SK-N-SH (cell line): Measurements from ENCODE around the gene FAM110A.

ENCODE experiments used
- ELF1 ChIP-seq: IDR thresholded peaks from 2 replicates; pipeline ENCODE4 v1.4.0; 2012
- EP300 ChIP-seq, 2 experiments: IDR thresholded peaks; 2 replicates each; pipeline versions ENCODE4 v1.4.0 to v1.6.1; 2012; ENCODE audit warnings: borderline replicate concordance in 1 of 2, low read depth in 1 of 2, low read length in 1 of 2
- EZH2phosphoT487 ChIP-seq: fragments of 200-600 bp; sonication (generic); IDR thresholded peaks from 2 replicates; pipeline ENCODE4 v1.6.1; 2017; ENCODE audit warnings: low read depth, mixed run types, mild to moderate bottlenecking, antibody characterized with exemption, moderate library complexity, borderline replicate concordance
- JUND ChIP-seq: IDR thresholded peaks from 2 replicates; pipeline ENCODE4 v1.4.0; 2012
- MXI1 ChIP-seq: IDR thresholded peaks from 2 replicates; pipeline ENCODE4 v1.6.1; 2012; ENCODE audit warnings: mild to moderate bottlenecking, low read depth, low read length, improper control_type of control experiment
- POLR2AphosphoS5 ChIP-seq: IDR thresholded peaks from 2 replicates; pipeline ENCODE4 v1.6.1; 2012; ENCODE audit warnings: low read depth, low read length
- RAD21 ChIP-seq: IDR thresholded peaks from 2 replicates; pipeline ENCODE4 v1.6.1; 2012; ENCODE audit warnings: mild to moderate bottlenecking, low read length
- RFX5 ChIP-seq: IDR thresholded peaks from 2 replicates; pipeline ENCODE4 v1.6.1; 2012; ENCODE audit warnings: mild to moderate bottlenecking, improper control_type of control experiment, low read length
- TAF1 ChIP-seq: IDR thresholded peaks from 2 replicates; pipeline ENCODE4 v1.6.1; 2012; ENCODE audit warnings: low read depth, mild to moderate bottlenecking, low read length, moderate library complexity, borderline replicate concordance
- TEAD4 ChIP-seq: IDR thresholded peaks from 2 replicates; pipeline ENCODE4 v1.4.0; 2012; ENCODE audit warnings: mild to moderate bottlenecking, borderline replicate concordance; ENCODE audit not compliant: insufficient read depth
- TF ChIP-seq, protein P1 (sequence below): fragments of 200-600 bp; sonication (generic); IDR thresholded peaks from 2 replicates; pipeline ENCODE4 v1.6.1; 2017; ENCODE audit warnings: antibody characterized with exemption, mild to moderate bottlenecking, moderate library complexity
- TF ChIP-seq, protein P2 (sequence below): IDR thresholded peaks from 2 replicates; pipeline ENCODE4 v1.4.0; 2012; ENCODE audit warnings: low read depth
- TF ChIP-seq, protein P3 (sequence below): IDR thresholded peaks from 2 replicates; pipeline ENCODE4 v1.4.0; 2012; ENCODE audit warnings: low read depth, borderline replicate concordance
- TF ChIP-seq, protein P4 (sequence below): fragments of 150-350 bp; IDR thresholded peaks from 2 replicates; pipeline ENCODE4 v1.6.1; 2017; ENCODE audit warnings: antibody characterized with exemption, low read length, low read depth, borderline replicate concordance

DNA sequence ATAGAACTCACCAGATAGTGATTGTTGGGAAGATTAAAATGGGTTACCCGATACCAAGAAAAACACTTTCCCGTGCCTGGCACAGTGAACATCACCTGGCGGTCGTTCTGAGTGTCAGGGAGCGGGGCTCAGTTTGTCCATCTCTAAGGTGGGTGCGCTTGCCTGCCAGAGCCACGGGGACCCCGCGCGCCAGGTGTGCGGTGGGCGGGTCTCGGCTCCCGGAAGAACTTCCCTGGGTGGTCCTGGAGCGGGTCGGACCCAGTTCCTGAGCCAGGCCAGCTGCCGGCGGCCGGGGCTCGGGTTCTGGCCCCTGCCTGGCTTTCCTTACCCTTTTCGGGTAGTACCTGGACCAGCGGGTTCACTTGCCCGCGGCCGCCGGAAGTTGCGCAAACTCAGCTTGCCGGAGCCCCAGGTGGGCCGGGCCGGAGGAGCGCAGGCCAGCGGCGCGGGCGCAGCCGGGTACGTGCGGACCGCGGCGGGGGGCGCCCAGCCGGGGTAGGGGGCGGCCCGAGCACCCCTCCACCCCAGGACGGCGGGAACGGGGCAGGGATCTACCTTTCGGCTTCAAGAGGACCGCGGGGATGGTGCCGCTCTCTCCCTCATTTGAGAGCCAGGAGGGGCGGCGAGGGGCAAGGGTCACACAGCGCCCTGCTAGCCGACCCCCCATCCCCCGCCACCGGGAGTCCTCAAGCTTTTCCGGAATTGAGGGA, 7.5 kb downstream of the FAM110A start:
- TF ChIP-seq TAF1: no peak
- TF ChIP-seq, protein P1, sequence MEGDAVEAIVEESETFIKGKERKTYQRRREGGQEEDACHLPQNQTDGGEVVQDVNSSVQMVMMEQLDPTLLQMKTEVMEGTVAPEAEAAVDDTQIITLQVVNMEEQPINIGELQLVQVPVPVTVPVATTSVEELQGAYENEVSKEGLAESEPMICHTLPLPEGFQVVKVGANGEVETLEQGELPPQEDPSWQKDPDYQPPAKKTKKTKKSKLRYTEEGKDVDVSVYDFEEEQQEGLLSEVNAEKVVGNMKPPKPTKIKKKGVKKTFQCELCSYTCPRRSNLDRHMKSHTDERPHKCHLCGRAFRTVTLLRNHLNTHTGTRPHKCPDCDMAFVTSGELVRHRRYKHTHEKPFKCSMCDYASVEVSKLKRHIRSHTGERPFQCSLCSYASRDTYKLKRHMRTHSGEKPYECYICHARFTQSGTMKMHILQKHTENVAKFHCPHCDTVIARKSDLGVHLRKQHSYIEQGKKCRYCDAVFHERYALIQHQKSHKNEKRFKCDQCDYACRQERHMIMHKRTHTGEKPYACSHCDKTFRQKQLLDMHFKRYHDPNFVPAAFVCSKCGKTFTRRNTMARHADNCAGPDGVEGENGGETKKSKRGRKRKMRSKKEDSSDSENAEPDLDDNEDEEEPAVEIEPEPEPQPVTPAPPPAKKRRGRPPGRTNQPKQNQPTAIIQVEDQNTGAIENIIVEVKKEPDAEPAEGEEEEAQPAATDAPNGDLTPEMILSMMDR: no peak
- no peak for TF ChIP-seq POLR2AphosphoS5
- TF ChIP-seq MXI1: no peak
- TF ChIP-seq ELF1: no peak
- TF ChIP-seq EZH2phosphoT487: no peak
- no peak for TF ChIP-seq RAD21
- TF ChIP-seq EP300 (IDR thresholded peaks at IDR 0.05; ENCODE audit: borderline replicate concordance in 1 of 2, low read depth in 1 of 2, low read length in 1 of 2): no peak
- TF ChIP-seq, protein P2, sequence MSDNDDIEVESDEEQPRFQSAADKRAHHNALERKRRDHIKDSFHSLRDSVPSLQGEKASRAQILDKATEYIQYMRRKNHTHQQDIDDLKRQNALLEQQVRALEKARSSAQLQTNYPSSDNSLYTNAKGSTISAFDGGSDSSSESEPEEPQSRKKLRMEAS: no peak
- no peak for TF ChIP-seq RFX5
- TF ChIP-seq, protein P3, sequence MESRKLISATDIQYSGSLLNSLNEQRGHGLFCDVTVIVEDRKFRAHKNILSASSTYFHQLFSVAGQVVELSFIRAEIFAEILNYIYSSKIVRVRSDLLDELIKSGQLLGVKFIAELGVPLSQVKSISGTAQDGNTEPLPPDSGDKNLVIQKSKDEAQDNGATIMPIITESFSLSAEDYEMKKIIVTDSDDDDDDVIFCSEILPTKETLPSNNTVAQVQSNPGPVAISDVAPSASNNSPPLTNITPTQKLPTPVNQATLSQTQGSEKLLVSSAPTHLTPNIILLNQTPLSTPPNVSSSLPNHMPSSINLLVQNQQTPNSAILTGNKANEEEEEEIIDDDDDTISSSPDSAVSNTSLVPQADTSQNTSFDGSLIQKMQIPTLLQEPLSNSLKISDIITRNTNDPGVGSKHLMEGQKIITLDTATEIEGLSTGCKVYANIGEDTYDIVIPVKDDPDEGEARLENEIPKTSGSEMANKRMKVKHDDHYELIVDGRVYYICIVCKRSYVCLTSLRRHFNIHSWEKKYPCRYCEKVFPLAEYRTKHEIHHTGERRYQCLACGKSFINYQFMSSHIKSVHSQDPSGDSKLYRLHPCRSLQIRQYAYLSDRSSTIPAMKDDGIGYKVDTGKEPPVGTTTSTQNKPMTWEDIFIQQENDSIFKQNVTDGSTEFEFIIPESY: no peak
- TF ChIP-seq JUND: no peak
- no peak for TF ChIP-seq TEAD4
- TF ChIP-seq, protein P4, sequence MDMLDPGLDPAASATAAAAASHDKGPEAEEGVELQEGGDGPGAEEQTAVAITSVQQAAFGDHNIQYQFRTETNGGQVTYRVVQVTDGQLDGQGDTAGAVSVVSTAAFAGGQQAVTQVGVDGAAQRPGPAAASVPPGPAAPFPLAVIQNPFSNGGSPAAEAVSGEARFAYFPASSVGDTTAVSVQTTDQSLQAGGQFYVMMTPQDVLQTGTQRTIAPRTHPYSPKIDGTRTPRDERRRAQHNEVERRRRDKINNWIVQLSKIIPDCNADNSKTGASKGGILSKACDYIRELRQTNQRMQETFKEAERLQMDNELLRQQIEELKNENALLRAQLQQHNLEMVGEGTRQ: no peak
